GM18858 (cell line): Measurements from ENCODE around the gene JUP.
"Not testable (repeated sequence)": the region's sequence is repeated elsewhere in the genome, so short reads cannot be mapped to it uniquely, and the experiment has no call there.

Experiments
- ATAC-seq: cut with Tn5 transposase; IDR thresholded peaks from one replicate; pipeline ENCODE4 v1.9.1; 2021; ENCODE audit not compliant: unreplicated experiment

The JUP gene

GRCh38 chr17:41786227-41787020, at the start of gene JUP:
Gene JUP (minus strand): TSS chr17:41786711. CDS start chr17:41771854, 14,857 bp downstream.
- no peak for ATAC-seq

GRCh38 chr17:41835800-41836549, 49.5 kb upstream of the JUP start, which contains the start of gene NT5C3B:
Gene NT5C3B (minus strand): TSS chr17:41836232. CDS start chr17:41836193, 39 bp downstream.
- no peak for ATAC-seq

- ATAC-seq, result no peak
These were observed 48.8 kb upstream of the JUP start for GRCh38 chr17:41835214-41835799.

- ATAC-seq, result not testable (repeated sequence)
These were observed 43.5 kb upstream of the JUP start for GRCh38 chr17:41829961-41830360.

GRCh38 chr17:41825175-41825845, 38.8 kb upstream of the JUP start:
- no peak for ATAC-seq

- ATAC-seq, result no peak
These were observed 37.6 kb upstream of the JUP start for GRCh38 chr17:41824086-41824485.

- ATAC-seq, result no peak
These were observed 37.1 kb upstream of the JUP start for GRCh38 chr17:41823580-41823979.

- no peak for ATAC-seq
These were observed 36.6 kb upstream of the JUP start for GRCh38 chr17:41823141-41823524.

GRCh38 chr17:41822216-41823140, 36.0 kb upstream of the JUP start:
- no peak for ATAC-seq

- ATAC-seq, result no peak
These were observed 35.3 kb upstream of the JUP start for GRCh38 chr17:41821776-41822175.

- no peak for ATAC-seq
These were observed 31.5 kb upstream of the JUP start for GRCh38 chr17:41818024-41818423.

- no peak for ATAC-seq
These were observed 30.3 kb upstream of the JUP start for GRCh38 chr17:41816637-41817320.

- no peak for ATAC-seq
These were observed 27.7 kb upstream of the JUP start for GRCh38 chr17:41814195-41814594.

- ATAC-seq, result no peak
These were observed 27.2 kb upstream of the JUP start for GRCh38 chr17:41813699-41814124.

GRCh38 chr17:41813152-41813680, 26.7 kb upstream of the JUP start:
- no peak for ATAC-seq

GRCh38 chr17:41812381-41813151, 26.1 kb upstream of the JUP start, which contains the start of gene FKBP10:
Gene FKBP10 (plus strand): TSS chr17:41813004. CDS start chr17:41813035, 31 bp downstream.
- ATAC-seq, result no peak

GRCh38 chr17:41811549-41812380, 25.3 kb upstream of the JUP start, which contains the start of gene P3H4:
Gene P3H4 (minus strand): TSS chr17:41811949. CDS start chr17:41811915, 34 bp downstream.
- no peak for ATAC-seq
